NCI-H748 (cell line): Measurements from ENCODE around the gene DOK6.
A peak's percentile ranks its signal among the peaks of the same experiment; 100 is the strongest.
"Not testable (repeated sequence)": the region's sequence is repeated elsewhere in the genome, so short reads cannot be mapped to it uniquely, and the experiment has no call there.

ENCODE experiments used
- DNase-seq: peaks from one replicate; lab custom pipeline; 2025; ENCODE audit not compliant: unreplicated experiment; lab: John Stamatoyannopoulos, UW

The DOK6 gene

DNA sequence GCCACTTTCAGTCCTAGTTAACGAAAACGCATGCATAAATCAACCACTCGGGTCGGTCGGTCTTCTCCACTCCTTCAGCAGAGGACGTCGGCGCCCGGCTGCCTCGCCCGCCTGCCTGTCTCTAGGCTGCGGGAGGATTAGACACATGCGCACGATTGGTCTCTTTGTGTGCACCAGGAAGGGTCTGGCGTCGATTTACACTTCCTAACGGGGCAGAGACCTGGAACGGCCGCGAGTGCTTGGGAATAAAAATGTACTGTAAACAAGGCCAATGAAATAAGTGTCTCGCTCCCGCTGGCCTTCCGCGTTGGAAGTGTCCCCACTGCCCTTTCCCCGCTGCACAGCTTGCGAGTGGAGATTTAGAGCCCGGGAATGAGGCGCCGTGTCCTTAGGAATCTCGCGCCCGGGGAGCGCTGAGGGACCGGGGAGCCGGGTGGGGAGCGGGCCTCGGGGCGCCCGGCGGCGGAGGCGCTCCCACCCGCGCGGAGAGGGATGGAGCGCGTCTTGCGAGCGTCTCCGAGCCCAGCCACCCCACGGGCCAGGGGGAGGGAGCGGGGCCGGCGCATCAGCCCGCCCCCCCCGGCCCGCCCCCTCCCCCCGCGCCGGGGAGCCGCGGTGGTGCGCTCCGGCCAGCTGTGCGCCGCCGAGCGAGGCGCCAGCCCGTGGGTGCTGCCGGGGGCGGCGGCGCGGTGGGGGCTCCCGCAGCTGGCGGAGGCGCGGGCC lies at the start of gene DOK6:
Gene DOK6 (plus strand): TSS at position 636 of the 723 bp plus-strand sequence.
- peak; percentile 96 for DNase-seq

DNA sequence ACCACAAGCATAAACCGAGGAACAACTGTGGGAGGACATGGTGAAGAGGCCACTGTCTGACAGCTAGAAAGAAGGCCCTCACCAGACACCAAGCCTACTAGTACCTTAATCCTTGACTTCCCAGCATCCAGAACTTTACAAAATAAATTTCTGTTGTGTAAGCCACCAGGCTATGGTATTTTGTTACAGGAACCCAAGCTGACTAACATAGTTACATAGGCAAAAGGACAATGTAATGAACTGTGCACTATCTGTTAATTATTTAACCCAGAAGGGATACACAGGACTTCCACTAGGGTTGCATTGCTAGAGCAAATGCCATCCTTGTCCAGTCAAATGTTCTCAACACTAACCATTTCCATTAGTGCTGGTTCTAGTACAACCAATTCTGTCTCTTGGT lies 47.7 kb upstream of the DOK6 start:
- no peak for DNase-seq

DNA sequence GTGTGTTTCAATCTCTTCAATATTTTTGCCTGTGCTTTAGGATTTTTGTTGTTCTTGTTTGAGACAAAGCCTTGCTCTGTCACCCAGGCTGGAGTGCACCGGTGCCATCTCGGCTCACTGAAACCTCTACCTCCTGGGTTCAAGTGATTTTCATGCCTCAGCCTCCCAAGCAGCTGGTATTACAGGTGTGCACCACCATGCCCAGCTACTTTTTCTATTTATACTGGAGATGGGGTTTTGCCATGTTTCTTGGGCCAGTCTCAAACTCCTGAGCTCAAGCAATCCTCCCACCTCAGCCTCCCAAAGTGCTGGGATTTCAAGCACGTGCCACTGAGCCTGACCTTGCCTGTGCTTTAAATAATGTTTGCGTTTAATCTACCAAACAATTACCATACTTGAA lies 43.1 kb upstream of the DOK6 start:
- DNase-seq = no peak

DNA sequence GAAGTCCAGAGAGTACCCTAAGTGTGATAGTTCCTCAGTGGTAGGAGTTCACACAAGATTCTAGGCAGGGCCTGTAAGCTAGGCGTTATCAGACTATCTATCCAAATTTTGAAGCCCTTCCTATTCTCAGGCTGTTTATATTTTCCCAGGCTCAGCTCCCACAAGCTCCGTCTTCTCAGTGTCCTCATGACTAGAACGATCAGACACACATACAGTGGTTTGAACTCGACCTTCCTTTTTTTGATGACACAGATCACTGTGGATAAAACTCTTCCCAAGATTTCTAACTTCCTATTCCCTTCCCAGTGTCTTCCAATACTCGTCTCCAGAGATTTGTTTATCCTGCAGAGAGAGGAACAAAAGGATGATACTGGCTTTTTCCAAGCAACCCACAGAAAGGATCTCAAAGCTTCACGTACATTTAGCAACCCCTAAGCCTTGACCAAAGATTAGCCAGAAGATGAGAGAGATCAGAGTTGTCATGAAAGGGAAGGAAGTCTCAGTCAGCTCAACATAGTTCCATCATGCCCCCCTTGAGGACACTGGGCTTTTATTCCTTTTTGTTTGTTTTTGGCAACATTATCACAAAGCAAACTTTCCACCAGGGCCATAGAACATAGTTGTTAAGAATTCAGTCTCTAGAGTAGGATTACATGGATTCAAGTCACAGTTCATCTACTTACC lies 42.3 kb upstream of the DOK6 start:
- no peak for DNase-seq

DNA sequence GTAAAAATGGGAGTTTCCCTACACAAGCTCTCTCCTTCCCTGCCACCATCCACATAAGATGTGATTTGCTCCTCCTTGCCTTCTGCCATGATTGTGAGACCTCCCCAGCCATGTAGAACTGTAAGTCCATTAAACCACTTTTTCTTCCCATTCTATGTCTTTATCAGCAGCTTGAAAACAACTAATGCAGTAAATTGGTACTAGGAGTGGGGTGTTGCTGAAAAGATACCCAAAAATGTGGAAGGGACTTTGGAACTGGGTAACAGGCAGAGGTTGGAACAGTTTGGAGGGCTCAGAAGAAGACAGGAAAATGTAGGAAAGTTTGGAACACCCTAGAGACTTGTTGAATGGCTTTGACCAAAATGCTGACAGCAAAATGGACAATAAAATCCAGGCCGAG lies 40.9 kb upstream of the DOK6 start:
- DNase-seq = not testable (repeated sequence)

DNA sequence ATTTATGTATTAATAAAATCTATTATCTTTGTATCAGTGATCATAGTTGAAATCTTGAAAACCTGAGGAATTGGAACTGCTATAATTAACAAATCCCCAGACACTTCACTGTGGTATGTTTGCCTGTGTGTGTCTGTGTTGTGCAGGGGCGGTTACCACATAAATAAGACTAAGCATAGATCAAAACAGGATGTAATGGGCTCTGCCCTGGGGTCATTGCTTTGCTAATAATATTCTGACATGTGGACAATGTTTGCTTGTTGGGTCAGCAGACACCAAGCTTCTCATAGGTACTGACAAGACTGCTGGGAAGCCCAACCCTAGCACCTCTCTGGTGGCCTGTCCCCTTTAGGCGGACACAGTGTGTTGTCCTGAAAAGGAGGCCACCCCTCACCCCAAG lies 35.8 kb upstream of the DOK6 start:
- DNase-seq = no peak

DNA sequence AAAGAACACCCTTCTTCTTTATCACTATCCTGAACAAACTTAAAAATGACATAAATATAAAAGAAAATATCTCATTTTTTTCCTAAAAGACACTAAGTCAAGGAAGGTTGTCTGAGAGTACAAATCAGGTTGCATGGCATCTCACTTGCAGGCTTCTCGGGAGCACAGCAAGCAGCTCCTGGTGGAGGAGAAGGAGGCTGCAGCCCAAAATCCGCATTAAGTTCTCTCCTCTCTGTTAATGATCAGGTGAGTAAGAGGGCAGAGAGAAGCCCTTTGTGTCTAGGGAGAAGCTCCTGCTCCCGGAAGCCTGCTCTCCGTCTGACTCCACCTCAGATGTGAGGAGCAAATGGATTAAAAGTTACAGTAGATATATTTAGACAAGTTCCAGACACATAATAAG lies 35.0 kb upstream of the DOK6 start:
- no peak for DNase-seq

DNA sequence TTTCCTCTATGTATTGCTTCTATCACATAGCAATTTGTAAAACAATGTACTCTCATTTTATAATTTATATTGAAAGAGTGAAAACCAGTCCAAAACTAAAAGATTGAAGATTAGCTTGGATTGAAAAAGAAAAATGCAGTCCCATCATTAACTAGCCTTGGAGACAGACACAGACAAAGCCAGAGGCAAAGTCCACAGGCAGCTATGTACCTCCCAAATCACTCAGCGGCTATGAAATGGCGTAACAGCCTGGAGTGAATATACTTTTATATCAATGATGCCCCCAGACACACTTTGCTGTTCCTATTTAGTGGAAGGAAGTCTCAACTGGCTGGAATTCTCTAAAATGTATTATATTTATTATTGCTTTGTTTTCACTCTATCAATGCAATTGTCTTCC lies 33.6 kb upstream of the DOK6 start:
- DNase-seq = no peak

DNA sequence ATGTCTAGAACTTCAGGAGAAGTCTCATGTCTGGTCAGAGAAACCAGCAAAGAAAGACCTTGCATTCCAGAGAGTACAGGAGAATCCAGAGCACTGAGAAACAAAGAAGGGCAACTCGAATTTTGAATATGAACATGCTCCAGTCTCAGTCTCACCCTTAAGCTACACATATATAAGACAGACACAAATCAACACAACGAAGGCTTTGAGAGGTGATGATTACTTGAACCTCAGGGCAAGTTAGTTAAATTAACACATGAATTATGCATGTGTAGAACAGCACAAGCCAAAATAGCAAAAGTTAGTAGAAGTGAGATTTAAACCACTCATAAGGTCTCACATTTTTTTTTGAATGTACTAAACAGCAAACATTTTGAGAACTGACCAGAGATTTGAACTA lies 29.0 kb upstream of the DOK6 start:
- no peak for DNase-seq

DNA sequence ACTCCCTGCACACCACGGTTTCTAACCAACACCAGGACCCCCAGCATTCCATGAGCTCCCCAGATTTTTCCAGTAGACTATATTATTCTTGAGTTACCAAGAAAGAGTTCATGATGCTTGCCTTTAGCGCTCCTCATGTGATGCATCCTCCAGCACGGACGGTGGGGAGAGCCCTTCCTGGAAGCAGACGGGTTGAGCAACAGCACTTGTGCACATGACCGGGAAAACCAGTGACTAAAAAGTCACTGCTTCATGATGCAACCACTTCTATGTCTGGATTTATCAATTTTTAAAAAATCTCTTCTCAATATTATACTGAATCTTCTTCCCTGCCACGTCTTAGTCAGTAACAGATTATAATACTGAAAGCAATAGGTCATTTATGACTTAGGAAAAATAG lies 20.4 kb upstream of the DOK6 start:
- DNase-seq = no peak

DNA sequence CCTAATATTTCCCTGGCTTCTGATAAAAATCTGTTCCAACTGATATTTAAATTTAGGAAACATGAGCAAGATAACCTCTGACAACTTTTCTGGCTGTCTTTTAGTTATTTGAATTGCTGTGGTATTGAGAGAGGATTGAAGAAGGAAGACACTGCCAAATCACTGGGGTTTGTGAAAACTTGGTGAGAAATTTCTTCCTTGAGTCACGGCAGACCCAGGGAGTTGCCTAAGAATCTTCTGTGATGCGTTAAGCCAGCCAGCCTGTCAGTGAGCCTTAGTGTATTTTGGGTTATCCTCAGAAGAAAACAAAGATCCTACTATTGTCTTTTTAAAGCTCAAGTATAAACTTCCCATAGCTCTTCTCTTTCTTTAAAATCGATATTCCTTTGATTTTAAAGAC lies 17.5 kb upstream of the DOK6 start:
- DNase-seq = no peak

DNA sequence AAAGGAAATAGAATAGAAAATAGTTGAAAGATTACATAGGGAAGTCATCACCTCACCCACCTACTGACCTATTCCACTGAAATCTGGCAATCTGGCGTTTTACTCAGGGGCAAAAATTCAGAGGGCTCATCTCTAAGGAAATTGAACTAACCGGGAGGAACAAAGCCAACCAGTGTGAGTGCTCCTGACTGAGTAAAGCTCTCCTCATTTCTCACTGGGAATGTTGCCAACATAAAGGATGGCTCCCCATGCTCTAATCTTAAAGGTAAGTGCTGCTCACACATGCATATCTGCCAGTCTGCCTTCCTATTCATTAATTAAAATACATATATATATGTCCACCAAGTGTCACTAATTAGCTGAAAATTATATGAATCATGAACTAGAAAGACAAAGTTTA lies 13.5 kb upstream of the DOK6 start:
- DNase-seq = peak; percentile 60

DNA sequence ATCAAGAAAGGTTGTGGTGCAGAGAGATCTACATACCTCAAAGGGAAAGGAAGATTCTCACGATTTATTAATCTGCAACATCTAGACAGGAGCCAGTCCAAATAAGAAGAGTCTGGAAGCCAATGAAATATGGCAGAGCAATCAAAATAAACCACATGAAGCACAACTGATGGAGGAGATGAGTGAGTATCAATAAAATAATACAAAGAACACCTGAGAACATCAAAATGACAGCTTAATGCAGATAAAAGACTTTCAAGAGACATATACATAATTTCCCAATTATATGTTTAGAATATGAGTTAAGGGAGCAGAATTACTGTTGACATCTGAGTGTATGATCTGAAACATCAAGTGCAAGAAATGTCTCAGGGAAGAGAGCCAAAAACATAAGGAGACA lies 12.5 kb upstream of the DOK6 start:
- no peak for DNase-seq

DNA sequence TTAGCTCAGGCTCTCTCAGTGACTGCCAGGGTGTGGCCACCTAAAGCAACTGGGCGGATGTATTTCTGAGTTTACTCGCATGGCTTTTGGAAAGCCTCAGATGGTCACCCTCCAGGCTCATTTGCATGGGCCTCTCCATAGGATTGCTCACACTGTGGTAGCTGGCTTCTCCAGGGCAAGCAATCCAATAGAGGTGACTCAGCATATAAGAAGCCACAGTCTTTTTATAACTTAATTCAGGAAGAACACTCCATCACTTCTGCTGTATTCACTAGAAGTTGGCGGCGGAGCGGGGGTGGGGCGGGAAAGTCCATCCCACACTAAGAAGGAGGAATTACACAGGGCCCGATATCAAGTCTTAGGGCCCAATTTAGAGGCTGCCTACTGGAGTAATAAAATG lies 3.6 kb upstream of the DOK6 start:
- no peak for DNase-seq

DNA sequence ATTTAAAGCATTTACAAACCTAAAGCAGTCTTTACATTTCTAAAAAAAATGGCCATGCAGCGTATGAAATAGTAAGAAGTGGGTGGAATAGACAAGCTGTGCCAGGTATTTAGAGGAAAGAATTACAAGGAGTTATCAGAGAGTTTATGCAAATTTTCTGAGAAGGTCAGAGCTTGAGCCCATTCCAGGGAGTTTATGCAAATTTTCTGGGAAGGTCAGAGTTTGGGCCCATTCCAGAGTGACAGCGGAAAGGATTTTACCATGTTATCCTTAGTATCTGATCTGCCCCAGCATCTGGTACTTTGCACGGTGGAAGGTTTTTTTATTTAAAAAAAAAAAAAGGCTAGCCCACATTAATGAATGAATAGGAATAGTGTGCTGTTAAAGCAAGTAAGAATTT lies 1.4 kb upstream of the DOK6 start:
- DNase-seq = no peak

DNA sequence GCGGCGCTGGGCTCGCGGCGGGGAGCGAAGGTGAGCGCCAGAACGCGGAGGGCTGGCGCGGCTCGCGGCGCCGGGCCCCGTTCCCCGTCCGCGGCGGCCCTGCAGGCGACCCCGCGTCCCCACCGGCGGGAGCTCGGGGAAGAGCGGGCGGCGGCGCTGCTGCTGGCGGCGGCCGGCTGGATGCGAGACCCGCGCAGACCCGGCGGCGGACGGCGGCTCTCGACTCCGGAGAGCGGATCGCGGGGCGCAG lies 213 bp downstream of the DOK6 start:
- DNase-seq = peak; percentile 78

DNA sequence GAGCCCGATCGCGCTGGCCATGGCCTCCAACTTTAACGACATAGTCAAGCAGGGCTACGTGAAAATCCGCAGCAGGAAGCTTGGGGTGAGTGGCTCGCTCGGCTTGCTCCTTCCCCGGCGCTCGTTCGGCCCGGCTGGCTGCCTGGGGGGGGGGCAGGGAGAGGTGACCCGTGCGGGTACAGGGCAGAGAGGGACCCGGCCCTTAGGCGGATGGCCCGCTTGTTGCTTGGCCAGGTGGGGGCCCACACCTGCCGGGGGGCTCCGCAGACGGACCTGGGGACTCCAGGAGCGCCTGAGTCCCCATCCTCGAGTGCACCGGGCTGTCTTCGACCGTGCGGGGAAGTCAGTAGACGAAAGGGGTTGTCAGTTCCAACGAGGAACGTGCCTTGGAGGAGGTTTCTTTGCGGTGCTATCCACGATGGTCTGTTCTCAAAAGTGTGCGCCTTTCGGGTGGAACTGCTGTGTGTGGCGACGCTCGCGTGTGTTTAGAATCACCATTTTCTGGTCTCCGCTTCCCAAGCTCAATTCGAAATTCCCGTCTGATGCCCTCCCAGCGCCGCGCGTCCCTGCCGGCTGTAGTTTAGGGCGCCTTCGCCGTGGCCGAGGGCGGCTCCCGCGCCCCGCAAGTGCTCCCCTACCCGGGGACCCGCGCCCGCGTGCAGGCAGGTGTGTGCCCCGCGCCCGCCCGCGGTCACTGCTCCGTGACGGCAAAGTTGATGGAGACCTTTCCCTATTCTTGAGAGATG lies 711 bp downstream of the DOK6 start:
- DNase-seq = peak; percentile 75

DNA sequence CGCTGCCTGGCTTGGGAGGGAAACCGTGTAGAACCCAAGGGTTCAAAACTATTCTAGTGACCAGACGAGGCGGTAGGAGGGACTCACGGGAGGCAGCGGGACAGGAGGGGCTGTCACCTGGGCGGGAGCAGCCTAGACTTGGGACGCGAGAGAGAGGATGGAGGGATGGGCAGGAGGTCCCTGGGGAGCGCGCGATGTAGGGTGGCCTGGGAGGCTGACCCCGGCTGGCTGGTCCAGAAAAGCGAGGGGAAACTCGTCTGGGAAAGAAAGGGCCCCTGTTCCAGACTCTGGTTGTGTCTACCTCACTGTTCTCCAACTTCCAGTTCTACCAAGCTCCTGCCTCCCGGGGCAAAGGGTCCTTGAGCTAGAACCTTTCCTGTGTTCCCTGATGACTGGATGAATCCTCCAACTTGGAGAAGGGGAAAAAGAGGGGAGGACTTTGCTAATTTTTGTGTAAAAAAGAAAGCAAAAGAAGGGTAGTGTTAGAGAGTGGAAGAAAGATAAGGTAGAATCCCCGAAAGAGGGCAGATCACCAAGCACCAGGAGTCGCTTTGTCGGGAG lies 1.4 kb downstream of the DOK6 start:
- peak; percentile 74 for DNase-seq

DNA sequence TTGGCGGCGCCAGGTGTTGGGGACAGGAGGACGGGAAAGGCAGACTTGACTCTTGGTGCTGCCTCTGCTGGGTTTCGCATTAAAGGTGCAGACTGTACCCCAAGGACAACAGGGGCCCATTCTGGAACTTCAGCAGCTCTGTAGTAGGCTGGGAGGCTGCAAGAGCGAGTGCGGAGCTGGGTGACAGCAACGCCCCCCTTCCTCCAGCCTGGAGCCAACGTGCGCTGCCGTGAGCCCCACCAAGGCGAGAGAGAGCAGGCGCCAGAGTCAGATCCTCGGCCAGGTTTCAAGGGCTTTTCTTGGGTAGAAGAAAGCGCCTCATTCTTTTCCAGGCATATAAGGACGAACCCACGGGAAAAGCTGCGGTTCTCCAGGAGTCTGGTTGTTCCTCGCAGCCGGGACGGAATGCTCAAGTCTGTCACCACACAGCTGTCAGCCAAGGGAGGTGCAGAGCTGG lies 1.9 kb downstream of the DOK6 start:
- DNase-seq = peak; percentile 72

DNA sequence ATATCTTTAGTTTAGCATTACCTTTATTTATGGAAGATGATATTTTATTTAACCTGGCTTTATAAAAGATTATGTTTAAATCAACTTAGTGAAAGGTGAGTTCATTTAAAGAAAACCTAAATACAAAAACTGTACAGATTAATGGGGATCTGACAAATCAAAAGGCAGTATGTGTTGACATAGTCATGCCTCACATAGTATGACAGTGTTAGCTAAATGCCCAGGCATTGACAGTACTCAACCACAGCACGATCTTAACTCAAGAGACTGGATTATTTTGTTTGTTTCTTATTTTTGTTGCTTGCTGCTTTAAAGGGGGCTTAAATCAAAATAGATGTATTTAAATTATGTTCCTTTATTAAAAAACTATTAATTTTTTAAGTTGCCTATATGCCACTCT lies 7.8 kb downstream of the DOK6 start:
- peak; percentile 28 for DNase-seq

DNA sequence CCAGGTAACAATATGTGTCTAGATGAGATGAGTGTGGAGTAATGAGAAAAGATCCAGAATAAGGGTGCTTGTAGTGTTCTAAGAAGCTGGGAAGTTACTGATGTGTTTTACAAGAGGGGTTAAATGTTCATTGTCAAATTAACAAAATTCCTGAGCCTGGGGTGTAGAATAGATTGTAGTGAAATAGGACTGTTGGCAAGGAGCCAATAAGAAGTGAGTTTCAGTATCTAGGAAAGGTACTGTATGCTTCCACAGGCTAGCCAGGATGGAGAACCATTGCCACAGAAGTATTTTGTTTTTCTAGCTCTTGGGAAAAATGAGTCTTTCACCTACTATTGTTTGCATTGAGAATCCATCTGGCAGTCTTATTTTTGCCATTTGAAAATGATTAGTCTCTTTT lies 10.5 kb downstream of the DOK6 start:
- DNase-seq = no peak

DNA sequence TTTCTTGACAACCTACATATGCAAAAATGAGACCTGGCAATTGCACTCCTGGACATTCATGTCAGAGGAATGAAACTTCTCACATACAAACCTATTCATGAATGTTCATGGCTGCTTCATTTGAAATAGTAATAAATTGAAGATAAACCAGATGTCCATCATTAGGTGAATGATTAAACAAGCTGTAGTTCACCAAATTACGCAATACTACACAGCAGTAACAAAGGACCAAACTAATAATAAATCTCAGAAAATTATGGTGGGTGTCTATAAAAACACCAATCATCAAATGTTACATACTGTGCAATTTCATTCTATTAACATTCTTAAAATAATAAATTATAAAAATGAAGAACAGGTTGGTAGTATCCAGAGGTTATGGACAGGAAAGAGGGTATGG lies 13.5 kb downstream of the DOK6 start:
- no peak for DNase-seq
